Neuron (in vitro differentiated cells): ENCODE measurements around the gene CCDC92B.

ENCODE experiments used
- H2AFZ ChIP-seq: one replicate; pipeline ENCODE4 v1.6.1; 2013; ENCODE audit warnings: low read depth, mild to moderate bottlenecking, inconsistent platforms, low read length, moderate library complexity
- H3K27me3 ChIP-seq: one replicate; pipeline ENCODE4 v1.6.1; 2013; ENCODE audit warnings: low read length; ENCODE audit not compliant: insufficient read depth
- H3K36me3 ChIP-seq: one replicate; pipeline ENCODE4 v1.6.1; 2013; ENCODE audit warnings: low read length; ENCODE audit not compliant: insufficient read depth
- H3K4me1 ChIP-seq: one replicate; pipeline ENCODE4 v1.6.1; 2013; ENCODE audit warnings: low read length; ENCODE audit not compliant: insufficient read depth
- H3K4me3 ChIP-seq: 2 replicates; pipeline ENCODE4 v1.5.1; 2013; ENCODE audit warnings: mild to moderate bottlenecking, low read length, moderate library complexity
- H3K9me3 ChIP-seq: one replicate; pipeline ENCODE4 v1.6.1; 2013; ENCODE audit warnings: low read length

CCDC92B gene

GRCh38 chr17:2749058-2749783 is at the start of gene CCDC92B:
Gene CCDC92B (minus strand): TSS chr17:2749652. CDS start chr17:2735145, 14,507 bp downstream.
- H3K4me1 ChIP-seq: no peaks in the 10 kb centered on the region
- H3K36me3 ChIP-seq: no peaks in the 10 kb centered on the region
- peaks cover 2% of the 10 kb centered on the region for H3K9me3 ChIP-seq
- peak within 1 kb of the TSS; percentile 38 for H3K4me3 ChIP-seq
- H2AFZ ChIP-seq: no peak within 1 kb of the TSS
- peaks cover 55% of the 10 kb centered on the region for H3K27me3 ChIP-seq

- Histone ChIP-seq H3K27me3 (peaks cover 16% of the 10 kb centered on the region), H3K9me3 (no peaks in the 10 kb centered on the region), H3K4me3 (no peak overlapping the region), H2AFZ (no peak overlapping the region), H3K4me1 (no peaks in the 10 kb centered on the region), H3K36me3 (no peaks in the 10 kb centered on the region)
These were observed 49.2 kb upstream of the CCDC92B start for GRCh38 chr17:2798678-2799077.

- Histone ChIP-seq H3K27me3 (peaks cover 16% of the 10 kb centered on the region), H3K36me3 (no peaks in the 10 kb centered on the region), H3K9me3 (no peaks in the 10 kb centered on the region), H3K4me1 (no peaks in the 10 kb centered on the region), H3K4me3 (no peak overlapping the region), H2AFZ (no peak overlapping the region)
These were observed 48.7 kb upstream of the CCDC92B start for GRCh38 chr17:2798188-2798587.

DNA sequence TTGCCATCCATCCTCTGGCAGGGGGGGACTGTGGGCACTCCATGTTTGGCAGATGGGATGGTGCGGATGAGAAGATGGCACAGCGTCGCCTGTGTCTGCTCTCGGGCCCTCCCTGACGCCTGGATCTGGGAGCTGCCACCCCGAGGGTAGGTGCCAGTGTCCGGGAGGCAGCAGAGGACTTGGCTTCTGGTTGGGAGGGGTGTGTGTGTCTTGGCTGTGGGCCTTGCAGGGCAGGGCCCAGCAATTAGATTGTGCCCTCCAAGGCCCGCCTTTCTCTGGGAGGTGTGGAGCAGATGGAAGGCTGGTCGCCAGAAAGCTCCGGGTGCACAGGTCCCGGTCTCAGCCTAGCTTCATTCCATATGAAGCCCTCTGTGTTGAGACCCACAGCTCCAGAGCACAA is 48.2 kb upstream of the CCDC92B start:
- no peaks in the 10 kb centered on the region for H3K36me3 ChIP-seq
- H2AFZ ChIP-seq: no peak overlapping the region
- no peaks in the 10 kb centered on the region for H3K4me1 ChIP-seq
- no peak overlapping the region for H3K4me3 ChIP-seq
- H3K27me3 ChIP-seq: peaks cover 16% of the 10 kb centered on the region
- H3K9me3 ChIP-seq: no peaks in the 10 kb centered on the region

DNA sequence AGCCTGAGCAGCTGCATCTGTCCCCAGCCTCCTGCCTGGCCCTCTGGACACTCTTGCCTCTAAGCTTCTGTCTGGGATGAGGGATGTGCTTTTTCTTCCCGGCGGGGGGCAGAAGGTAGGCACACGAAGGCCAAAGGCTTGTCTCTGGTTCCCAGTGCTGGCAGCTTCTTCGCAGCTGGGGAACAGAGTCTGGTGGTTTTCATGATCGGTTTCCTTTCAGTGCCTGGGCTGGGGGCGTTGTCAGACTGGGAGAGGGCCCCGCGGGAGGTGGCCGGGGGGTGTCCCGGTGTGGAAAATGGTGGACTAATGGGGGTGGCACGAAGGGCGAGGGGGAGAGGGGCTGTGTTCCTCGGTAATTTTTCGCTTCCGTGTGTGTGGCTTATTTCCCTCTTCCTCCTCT is 47.8 kb upstream of the CCDC92B start:
- no peaks in the 10 kb centered on the region for H3K4me1 ChIP-seq
- H3K27me3 ChIP-seq: peaks cover 16% of the 10 kb centered on the region
- H3K36me3 ChIP-seq: no peaks in the 10 kb centered on the region
- no peaks in the 10 kb centered on the region for H3K9me3 ChIP-seq
- H3K4me3 ChIP-seq: no peak overlapping the region
- no peak overlapping the region for H2AFZ ChIP-seq

DNA sequence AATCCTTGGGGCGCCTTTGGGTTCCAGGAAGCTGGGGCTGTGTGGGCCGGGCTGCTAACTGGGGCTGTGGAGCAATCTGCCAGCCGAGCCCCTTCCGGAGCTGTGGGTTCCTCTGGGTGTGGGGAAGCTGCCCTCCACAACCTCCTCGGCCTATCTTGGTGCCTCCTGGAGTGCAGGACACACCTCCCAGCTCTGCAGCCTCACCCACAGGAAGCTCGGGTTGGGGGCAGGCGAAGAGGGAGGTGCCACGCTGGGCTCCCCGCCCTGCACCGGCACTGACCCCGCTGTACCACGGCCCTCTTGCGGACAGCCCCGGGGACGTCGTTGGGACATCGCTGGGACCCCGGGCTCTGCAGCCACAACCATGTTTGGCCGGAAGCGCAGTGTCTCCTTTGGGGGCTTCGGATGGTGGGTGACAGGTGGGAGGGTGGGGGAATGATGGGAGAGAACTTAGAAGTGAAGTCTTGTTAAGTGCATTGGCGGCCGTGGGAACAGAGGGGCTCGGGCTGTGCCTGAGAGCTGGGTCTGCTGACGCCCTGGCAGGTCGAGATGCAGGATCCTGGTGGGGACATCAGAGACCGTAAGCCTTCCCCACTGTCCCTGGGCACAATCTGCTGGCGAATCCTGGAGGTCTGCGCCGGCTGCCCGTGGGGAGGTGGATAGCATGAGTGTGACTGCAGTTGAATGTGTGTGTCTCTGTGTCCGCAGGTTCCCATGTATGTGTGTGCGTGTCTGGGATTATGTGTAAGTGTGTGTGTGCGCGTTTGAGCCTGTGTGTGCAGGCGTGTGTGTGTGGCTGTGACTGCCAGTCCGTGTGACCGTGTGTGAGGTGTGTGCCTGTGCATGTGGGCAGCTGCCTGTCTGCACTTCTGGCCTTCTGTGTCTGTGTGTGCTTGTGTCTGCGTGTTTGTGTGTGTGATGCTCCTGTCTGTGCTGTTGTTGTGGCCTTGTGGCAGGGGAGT is 47.0 kb upstream of the CCDC92B start, which contains the start of gene RAP1GAP2:
TSS of gene RAP1GAP2 (plus strand) at position 275 of the 962 bp plus-strand sequence. CDS start at position 365, 90 bp downstream.
- Histone ChIP-seq H3K4me1 (no peaks in the 10 kb centered on the region), H3K36me3 (no peaks in the 10 kb centered on the region), H2AFZ (no peak within 1 kb of the TSS), H3K27me3 (peaks cover 19% of the 10 kb centered on the region), H3K9me3 (no peaks in the 10 kb centered on the region), H3K4me3 (no peak within 1 kb of the TSS)

GRCh38 chr17:2795441-2796163 is 46.1 kb upstream of the CCDC92B start:
- H2AFZ ChIP-seq: no peak overlapping the region
- no peak overlapping the region for H3K4me3 ChIP-seq
- peaks cover 21% of the 10 kb centered on the region for H3K27me3 ChIP-seq
- H3K4me1 ChIP-seq: no peaks in the 10 kb centered on the region
- H3K36me3 ChIP-seq: no peaks in the 10 kb centered on the region
- no peaks in the 10 kb centered on the region for H3K9me3 ChIP-seq

DNA sequence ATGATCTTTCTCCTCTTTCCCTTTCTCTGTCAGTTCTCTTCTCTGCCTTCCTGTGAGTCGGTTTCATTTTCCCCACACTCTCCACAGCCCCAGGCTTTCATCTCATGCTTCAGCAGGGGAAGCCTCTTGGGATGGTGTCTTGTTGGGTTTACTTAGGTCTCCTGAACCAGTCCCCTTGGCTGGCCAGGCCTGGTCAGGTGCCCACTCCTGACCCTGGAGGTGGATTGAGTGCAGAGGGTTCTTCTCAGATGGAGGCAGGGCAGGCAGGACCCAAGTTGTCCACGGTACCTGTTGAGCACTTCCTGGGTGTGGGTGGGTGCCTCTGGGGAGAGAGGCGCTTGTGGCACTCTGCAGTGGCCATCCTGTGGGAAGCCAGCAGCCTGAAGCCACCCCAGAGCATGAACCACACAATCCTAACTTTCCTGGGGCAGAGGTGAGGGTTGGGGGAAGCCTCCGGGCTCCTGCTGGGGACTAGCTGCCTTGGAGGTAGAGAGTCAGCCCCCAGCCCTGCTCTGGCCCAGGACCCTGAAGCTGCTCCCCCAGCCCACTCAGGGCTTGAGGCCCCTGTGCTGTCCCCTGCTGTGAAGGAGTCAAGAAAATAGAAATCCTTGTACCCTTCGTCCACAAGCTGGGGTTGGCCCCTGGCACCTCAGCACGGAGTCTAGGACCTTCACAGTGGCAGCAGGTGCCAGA is 44.8 kb upstream of the CCDC92B start:
- no peaks in the 10 kb centered on the region for H3K4me1 ChIP-seq
- no peak overlapping the region for H3K4me3 ChIP-seq
- no peak overlapping the region for H2AFZ ChIP-seq
- no peaks in the 10 kb centered on the region for H3K9me3 ChIP-seq
- H3K27me3 ChIP-seq: peaks cover 18% of the 10 kb centered on the region
- H3K36me3 ChIP-seq: no peaks in the 10 kb centered on the region

DNA sequence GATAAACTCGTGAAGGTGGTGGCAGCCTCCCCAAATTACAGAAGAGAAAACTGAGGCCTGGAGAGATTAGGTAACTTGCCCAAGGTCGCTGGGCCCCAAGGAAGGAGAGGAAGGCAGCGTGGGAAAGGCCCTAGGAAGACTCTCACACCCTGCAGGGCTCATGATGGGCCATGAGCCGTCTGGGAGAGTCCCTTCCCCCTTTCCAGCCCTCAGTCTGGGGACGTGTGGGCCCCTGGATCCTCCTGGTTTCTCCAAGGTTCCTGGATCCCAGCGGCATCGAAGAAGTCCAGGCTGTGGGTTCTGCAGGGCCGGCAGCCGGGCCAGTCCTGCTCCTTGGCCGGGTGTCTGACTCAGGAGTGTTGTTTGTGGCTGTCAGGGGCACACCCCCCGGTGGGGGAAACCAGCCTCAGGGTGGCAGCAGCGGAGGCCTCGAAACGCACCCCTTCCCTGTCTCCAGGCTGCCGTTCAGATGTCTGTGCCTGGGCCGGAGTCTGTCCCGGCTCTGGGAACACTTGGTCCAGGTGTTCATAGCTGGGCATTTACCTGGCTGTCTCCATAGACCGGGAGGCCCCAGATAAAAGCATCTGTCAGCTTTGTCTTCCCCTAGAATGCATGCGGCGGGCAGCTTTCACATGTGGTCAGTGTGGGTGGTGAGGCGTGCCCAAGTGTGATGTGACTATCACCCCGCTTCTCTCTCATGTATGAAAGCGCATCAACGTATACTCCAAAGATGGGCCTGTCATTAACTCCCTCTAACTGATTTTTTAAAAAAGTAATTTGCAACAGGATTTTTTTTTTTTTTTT is 43.1 kb upstream of the CCDC92B start:
- Histone ChIP-seq H3K27me3 (peaks cover 12% of the 10 kb centered on the region), H3K36me3 (no peaks in the 10 kb centered on the region), H3K9me3 (no peaks in the 10 kb centered on the region), H2AFZ (no peak overlapping the region), H3K4me1 (no peaks in the 10 kb centered on the region), H3K4me3 (no peak overlapping the region)

DNA sequence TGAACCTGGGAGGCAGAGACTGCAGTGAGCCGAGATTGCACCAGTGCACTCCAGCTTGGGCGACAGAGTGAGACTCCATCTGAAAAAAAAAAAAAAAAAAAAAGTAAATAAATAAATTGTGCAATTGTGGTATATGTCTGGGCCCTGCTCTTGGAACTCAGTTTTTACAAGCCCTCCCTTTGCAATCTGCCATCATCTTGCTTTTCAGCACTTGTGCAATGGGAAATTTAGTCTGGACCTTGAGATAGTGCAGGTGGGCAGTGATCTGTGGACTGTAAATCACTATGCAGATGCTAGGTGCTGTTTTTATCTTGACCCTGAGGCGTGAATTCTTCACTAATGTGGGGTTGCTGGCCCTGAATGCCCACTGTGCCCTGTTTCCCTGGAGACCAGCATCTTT is 40.2 kb upstream of the CCDC92B start:
- H2AFZ ChIP-seq: no peak overlapping the region
- H3K4me1 ChIP-seq: no peaks in the 10 kb centered on the region
- H3K27me3 ChIP-seq: peaks cover 8% of the 10 kb centered on the region
- no peak overlapping the region for H3K4me3 ChIP-seq
- H3K9me3 ChIP-seq: no peaks in the 10 kb centered on the region
- H3K36me3 ChIP-seq: no peaks in the 10 kb centered on the region

- H3K27me3 ChIP-seq: peaks cover 6% of the 10 kb centered on the region
- no peaks in the 10 kb centered on the region for H3K36me3 ChIP-seq
- no peaks in the 10 kb centered on the region for H3K9me3 ChIP-seq
- H3K4me3 ChIP-seq: no peak overlapping the region
- H2AFZ ChIP-seq: no peak overlapping the region
- no peaks in the 10 kb centered on the region for H3K4me1 ChIP-seq
These were observed 36.9 kb upstream of the CCDC92B start for GRCh38 chr17:2786176-2786881.
